NCI-H2107 treated with DMSO at 0.1 percent for 48 hours (cell line): ENCODE data around the gene SORT1.

Source experiments
- DNase-seq: peaks from one replicate; lab custom pipeline; 2025; ENCODE audit not compliant: unreplicated experiment; lab: John Stamatoyannopoulos, UW

Gene SORT1

DNA sequence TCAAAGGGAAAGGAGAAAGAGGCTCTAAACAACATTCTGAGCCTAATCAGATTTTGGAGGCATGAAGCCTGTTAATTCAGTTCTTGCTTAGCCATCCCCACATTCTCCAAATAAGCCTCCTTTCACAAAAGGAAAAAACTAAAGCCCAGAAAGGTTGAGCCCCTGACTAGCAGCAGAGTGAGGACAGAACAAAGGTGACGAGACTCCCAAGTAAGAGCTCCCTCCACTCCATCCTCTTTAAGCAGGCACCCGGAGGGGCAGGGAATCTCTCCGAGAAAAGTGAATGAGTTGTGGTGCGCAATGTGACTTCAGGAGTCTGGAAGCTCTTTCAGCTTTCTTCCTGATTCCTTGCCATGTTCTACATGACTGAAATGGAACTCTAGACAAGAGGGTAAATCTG is 47.5 kb downstream of the SORT1 start:
- no peak for DNase-seq

DNA sequence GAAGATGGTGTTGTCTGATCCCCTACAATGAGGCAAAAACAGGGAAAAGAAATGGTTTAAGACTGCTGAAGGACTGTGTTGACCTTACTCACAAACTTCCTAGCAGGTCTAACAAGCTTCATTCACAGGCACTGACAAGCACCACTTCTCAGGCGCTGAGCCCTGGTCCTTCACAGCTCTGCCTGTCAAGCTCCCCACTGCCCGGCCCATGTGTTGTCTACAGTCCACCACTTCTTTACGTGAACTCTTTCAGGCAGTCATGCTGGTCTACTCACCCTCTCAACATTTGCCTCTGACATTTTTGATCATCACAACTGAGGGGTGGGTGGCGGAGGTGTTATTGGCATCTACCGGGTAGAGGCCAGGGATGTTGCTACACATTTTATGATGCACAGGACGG is 50.2 kb downstream of the SORT1 start:
- DNase-seq = no peak

DNA sequence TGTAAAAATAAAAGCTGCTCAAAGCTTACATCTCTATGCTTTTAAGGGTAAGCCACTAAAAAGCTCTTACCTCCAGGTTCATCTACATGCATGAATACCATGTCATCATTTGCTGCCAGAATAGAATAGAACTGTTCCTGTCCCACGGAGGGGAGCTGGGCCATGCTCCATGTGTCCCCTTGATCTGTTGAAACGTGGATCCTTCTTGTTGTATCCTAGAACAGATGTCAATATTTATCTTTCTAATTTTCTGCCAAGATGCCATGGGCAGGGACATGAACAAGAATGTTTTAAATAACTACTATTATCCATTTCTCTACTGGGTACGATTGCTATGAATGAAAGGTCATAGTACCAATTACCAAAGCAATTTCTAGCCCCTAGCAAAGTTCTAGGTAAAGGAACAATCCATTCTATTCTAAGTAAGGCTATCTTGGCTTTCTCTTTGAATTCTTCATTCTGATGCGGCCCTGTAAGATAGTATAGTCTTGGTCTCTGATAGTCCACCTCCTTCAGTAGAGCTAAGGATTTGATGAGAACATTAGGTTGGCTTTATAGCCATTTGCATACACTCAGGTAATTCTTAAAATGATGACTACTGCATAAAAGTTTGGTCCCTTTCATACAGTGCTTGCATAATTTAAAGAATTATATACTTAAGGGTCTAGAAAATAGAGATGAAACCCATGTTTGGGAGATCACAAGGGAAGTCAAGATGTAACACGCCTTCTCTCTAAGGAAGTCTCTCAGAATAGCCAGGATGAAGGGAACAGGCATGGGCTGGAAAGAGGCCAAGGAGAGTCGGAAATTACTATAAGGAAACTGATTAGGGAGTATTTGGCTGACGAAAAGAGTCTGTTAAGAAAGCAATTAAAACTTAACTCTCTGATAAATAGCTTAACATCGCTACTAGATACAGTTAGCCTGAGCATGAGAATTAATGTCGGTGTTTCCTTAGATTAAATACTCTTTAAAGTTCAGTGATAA is 55.5 kb downstream of the SORT1 start:
- no peak for DNase-seq

DNA sequence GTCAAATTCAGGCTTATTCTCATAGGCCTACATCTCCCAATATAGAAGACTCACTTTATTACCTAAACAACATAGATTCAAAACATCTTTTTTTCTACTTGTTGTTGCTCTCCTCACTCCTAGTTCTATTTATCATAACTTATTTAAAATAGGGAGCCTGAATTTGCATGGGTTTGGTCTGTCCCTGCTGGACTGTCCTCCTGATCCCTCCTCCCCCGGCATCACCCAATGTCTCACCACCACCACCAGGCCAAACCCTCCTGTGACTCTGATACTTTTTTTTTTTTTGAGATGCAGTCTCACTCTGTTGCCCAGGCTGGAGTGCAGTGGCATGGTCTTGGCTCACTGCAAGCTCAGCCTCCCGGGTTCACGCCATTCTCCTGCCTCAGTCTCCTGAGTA is 59.1 kb downstream of the SORT1 start:
- DNase-seq = no peak

DNA sequence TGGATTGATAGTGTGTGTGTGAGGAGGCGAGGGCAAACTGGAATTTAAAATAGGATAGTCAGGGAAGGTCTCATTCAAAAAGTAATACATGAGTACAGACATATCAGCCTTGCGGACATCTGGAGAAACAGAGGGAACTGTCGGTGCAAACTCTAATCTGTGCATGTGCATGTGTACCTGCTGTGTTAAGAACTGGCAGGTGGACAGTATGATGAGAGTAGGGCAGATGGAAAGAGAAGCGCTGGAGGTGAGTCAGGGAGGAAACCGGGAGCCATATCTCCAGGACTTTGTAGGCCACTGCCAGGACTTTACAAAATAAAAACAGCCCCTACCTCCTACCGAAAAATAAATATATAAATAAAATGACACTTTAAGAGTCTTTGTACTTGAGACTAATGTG is 59.6 kb downstream of the SORT1 start:
- DNase-seq = no peak

DNA sequence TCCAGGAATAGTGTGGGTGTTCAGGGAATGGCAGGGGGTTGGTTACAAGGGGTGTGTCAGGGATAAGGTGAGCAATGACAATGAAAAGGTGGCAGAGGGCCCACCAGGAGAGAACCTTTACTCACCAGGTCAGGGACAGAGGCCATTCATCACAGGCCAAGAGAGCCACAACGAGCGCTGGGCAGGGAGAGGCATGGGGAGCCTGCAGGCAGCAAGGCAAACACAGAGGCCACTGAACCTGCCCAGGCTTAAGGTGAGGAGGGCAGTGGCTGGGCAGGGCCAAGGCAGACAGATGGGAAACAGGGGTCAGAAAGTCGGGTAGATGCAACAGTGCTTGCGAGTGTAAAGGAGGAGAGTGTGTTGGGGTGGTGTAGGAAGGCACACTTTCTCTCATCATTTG is 62.6 kb downstream of the SORT1 start:
- DNase-seq = no peak

DNA sequence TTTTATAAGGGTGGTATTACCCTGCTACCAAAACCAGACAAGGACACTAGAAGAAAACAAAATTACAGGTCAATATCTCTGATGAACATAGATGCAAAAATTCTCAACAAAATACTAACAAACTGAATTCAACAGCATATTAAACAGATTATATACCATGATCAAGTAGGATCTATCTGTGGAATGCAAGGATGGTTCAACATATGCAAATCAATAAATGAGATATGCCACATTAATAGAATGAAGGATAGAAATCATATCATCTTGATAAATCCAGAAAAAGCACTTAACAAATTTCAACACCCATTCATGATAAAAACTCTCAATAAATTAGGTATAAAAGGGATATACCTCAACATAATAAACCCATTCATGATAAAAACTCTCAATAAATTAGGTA is 66.6 kb downstream of the SORT1 start:
- no peak for DNase-seq

DNA sequence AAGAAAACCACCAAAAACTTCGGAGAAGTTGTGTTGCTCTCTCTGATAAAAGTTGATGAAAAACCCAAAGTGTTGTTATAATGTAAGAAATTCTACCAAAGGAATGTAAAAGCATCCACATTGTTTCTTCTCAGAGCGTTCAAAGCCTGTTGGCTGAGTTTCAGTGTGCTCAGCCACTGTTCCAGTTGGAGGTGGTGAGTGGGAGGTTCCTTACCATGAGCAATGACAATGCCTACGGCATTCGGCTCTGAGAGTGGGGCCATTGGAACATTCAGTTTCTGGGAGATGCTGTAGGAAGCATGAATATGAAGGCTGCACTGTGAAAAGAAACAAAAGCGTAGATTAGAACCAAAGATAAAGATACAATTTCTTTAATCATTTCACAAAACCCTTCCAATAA is 70.4 kb downstream of the SORT1 start:
- no peak for DNase-seq

DNA sequence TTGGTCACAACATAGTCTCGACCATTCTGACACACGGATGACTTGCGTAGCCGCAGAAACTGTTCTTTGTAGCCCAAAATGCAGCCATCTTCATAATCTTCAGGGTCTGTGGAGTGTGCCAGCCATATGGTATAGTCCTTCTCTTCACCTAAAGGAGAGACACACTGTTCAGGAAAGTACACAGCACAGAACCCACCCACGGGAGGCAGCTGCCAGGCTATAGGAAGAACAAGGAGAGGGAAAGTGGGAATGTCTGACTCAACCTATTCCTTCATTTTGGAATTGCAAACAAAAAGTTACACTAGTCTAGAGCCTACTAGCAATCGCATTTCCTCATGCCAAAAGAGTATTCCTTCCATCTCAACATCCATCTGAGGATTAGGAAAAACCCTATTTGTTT is 74.7 kb downstream of the SORT1 start:
- DNase-seq = no peak

DNA sequence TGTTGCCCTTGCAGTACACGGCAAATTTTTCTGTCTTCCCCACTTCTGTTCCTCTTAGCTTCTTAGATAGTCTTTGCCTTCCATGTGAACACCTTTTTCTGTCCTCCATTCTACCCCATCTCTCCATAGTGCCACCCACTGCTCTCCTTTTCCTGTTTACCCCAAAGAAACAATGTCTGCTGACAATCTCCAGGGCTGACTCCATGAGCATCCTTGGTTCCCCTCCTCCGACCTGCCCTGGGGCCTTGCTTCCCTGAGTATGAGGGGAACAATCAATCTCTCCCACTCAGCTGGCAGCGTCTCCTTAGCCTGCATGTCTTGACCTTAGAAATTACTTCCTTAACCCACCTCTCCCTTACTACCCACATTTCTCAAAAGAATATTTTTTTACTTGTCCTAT is 78.6 kb downstream of the SORT1 start:
- no peak for DNase-seq

DNA sequence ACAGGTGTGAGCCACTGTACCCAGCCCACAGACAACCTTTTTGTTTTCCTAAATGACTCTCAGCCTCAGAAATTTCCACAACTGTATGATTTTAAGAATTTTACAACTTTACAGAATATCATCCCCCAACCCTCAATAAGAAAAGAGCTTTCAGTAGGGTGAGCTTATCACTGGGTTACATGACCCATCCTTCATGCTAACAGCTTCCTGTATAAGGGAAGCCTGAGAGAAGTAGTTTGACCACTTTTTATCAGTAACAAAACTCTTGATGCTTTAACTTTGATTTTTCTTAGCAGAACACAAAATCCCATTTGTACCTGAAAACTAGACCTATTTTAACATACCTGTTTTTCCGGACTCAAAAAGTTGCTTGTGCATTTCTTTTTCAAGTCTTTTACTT is 81.2 kb downstream of the SORT1 start:
- DNase-seq = no peak

DNA sequence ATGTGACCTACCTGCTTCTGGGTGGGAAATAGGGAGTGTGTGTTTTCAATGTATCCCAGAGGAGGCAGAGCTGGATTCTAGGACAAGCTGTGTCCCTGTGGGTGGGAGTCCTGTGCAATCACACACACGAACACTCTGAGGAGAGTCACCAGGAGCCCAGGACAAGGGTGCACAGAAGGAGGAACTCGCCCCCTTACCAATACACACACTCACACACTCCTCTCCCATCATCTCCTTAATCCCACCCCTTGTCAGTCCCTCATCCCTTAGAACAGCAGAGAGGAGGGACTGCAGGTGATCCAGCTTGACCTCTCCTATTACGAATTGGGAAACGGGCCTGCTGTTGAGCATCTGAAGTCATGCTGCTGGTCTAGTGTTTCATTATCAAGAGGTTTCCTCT is 82.4 kb downstream of the SORT1 start:
- peak; percentile 37 for DNase-seq

DNA sequence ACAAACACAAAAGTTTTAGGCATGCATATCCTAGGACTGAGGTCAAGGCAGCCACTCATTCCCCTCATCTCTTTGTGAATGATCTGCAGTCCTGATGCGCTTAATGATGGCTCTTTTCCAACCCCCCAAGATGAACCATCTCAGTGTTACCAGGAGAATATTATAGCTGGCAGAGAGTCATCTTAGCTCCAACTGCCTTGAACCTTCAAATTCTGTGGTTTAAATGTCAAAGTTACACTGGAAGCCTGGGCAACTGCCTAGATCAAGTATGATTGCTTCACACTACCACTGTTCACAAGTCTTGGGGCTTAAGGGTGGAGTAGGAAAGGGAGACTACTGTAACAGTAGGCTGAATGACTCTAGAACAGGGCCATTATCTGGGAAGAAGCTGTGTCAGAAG is 82.9 kb downstream of the SORT1 start:
- DNase-seq = no peak

DNA sequence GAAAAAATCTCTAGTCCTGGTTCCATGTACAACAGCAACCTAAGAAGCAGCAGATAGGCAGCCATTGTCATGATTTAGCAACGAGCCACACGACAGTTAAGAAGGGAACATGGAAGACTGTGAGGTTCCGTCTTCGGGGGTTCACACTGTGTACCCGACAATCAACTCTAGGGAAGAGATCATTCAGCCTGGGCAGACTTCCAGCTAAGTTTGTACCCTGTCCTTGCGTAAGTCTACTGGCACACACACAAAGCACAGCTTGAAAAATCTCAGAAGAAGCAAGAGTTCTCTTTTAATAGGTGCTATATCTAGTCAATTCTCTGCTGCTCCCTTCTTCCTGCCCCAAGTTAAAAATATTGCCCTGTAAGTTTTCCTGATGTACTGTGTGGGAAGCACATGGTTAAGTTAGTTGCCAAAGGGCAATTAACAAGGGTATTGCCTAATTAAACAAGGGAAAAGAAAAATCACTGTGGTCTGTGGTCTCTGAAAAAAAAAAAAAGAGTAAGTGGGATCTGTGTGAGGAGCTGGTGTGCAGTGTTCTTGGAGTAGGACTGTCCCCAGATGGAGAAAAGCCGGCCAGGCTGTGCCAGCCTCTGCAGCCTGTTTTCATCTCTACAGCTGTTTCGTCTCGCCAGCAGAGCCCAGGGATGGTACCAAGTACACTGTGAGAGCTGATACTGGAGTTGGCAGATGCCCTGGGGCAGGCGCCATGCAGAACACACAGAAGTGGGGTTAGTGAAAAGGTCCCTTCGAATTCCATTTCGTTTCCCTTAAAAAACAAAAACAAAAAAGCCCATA is 84.5 kb downstream of the SORT1 start:
- no peak for DNase-seq

DNA sequence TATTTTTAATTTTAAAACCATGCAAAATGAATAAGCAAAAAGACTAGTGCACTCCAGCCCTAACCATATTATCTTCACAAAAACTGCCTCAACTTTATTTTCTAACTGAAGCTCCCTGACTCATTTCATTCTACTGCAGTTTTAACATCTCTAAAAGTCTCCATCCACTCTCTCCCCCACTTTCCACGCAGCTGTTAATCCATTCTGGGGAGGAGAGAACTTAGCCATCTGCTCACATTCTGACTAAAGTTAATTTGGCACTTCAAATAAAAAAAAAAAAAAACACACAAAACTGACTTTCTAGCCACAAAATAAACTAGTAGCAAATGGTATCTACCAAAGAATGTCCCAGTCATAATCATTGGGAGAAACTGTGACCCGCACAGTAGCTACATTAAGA is 85.5 kb downstream of the SORT1 start:
- DNase-seq = no peak

DNA sequence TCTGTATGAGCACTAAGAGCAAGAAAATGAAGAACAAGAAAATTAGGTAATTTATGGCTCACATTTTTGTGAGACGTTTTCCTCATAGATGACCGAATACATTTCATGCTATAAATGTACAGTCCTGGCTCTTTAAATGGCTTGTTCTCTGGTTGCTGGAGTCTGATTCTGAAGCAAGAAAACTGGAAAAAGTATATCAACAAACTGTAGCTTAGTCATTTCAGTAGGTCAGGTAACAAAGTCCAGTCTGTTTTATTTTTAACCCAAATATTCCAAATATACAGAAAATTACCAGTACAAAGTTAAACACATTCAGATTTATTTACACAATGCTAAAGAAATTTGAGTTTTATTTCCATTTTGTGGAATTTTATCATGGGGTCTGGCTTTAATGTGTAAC is 88.4 kb downstream of the SORT1 start:
- DNase-seq = no peak

DNA sequence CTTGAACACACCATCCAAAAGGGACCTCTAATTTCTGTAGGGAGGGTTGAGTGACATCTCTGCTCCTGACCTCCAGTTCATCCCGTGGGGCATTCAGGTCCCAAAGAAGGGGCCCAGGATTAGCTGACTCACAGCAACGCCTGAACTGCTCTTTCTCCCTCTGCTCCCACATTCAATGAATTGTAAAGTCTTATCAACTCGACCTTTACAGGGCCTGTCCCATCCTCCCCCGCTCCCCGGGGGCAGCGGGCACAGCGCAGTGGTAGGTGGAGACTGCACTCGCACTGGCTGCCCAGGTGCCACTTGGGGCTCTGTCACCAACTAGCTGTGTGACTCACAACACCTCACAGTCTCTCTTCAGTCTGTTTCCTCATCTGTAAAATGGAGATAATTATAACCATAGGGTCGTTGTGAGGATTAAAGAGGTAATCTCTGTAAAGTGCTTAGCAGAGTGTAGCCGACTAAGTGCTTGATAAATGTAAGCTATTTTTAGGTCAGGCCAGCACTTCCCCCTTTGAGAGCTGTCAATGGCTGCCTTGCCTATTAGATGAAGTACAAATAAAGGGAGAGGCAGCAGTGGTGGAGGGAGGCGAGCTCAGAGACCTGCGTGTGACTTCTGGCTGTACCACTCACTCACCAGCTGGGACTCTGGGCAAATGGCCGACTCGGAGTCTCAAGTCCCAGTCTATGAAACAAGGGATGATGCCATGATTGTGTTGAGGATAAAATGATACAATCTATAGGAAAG is 90.3 kb downstream of the SORT1 start:
- DNase-seq = peak; percentile 72

DNA sequence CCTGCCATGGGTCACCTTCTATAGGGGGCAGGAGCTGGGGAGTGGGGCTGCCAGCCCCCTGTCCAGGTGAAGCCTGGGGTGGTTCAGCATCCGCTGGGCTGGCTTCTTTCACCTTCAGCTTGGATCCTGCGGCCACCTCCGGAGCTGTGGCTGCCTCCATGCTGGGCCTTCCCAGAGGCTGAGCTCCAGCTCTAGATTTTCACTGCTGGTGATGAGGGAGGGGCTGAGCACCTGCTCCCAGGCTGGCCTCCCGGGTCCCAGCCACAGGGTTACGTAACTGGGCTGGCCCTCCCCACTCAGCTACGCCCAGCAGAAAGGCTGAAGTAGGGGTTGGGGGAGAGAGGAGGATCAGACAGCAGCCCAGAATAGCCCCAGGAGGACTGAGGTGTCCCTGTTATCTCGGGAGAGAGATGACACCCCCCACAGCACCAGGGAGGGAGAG is 90.9 kb downstream of the SORT1 start, which contains the start of gene MYBPHL:
TSS of gene MYBPHL (minus strand) at position 180 of the 442 bp plus-strand sequence. CDS start at position 160, 20 bp downstream.
- DNase-seq = peak; percentile 82

DNA sequence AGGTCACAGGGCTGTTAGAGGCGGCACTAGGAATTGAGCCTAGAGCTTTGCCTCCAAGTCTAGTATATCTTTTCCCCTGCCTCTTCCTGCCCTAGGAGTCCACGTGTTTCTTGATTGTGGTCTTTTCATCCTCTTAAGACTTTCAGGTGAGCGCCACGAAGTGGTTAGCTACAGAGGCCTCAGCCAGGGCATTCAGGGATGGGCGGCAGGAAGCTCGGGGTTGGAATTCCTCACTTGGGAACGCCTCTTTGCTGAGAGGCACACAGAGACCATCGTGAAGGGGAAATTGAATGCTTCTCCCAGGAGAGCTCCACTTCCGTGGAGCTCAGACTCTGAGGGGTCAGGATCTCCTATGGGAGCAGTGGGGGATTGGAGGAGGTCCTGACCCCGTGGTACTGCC is 91.7 kb downstream of the SORT1 start:
- DNase-seq = peak; percentile 13

DNA sequence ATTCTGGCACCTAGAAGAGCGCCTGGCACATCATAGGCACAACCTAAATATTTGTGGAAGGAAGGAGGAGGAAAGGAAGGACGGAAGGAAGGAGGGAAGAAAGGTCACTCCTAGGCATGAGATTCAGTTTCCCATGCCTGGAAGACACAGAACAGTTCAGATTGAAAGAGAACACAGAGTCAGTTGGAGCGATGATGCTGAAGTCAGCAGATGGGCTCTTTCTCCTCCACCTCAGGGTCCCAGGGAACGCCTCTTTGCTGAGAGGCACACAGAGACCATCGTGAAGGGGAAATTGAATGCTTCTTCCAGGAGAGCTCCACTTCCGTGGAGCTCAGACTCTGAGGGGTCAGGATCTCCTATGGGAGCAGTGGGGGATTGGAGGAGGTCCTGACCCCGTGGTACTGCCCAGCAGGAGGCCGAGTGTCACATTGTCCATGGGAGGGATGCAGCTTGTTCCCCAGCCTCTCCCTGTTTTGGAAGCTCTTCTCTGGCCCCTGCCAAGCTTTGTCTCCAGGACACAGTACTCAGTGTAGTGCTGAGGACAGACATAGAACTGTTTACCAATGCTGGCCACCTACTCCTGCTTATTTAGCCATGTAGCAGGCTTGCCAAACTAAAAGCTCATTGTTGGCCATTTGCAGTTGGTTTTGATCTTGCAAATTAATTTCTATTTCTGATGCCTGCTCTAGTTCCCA is 93.3 kb downstream of the SORT1 start:
- no peak for DNase-seq

DNA sequence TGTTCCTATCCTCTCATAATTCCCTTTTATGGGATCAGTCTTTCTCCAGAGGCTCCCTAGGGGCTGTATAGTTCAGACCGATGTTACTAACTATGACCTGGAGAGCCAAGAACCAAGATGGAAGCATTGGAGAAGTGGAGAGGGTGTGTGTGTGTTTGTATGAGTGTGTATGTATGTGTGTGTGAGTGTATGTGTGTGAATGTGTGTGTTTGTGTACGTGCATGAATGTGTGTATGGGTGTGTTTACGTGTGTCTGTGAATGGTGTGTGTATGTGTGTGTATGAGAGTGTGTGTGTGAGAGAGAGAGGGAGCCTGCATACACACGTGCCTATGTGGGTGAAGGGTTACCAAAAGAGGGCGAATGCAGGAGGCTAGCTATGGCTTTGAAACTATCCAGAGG is 95.8 kb downstream of the SORT1 start:
- DNase-seq = no peak
